WTC11 (cell line): ENCODE measurements around the gene NRG2. TPM values are rescaled to one million over a fixed set of nuclear protein-coding genes. Genes with fewer than 3 reads are reported as not detected.

Source experiments
- ATAC-seq: fragments of 200-7000 bp; cut with Tn5 transposase; 2 replicates; pipeline ENCODE4 v1.10.0; 2021; ENCODE audit warnings: mild to moderate bottlenecking, moderate library complexity
- CTCF ChIA-PET: fragments of 300-600 bp; sonication (Branson Sonifier 250); formaldehyde crosslinking; loops from one replicate; lab custom pipeline; 2021; ENCODE audit warnings: antibody characterized with exemption; lab: Charles Lee
- POLR2A ChIA-PET: fragments of 350-600 bp; sonication (Branson Sonifier 250); formaldehyde crosslinking; loops from one replicate; lab custom pipeline; 2021; ENCODE audit warnings: antibody characterized with exemption; lab: Charles Lee
- DNase-seq: peaks from one replicate; pipeline ENCODE4 v3.0.0; 2021; ENCODE audit warnings: low spot score
- H3K27ac Mint-ChIP-seq: 2 replicates; pipeline ENCODE4 v1.8.0; 2021; ENCODE audit warnings: mixed read lengths
- H3K27me3 Mint-ChIP-seq: 2 replicates; pipeline ENCODE4 v1.8.0; 2021; ENCODE audit warnings: low read depth, mild to moderate bottlenecking, moderate library complexity, mixed read lengths
- H3K36me3 Mint-ChIP-seq: 2 replicates; pipeline ENCODE4 v1.8.0; 2021; ENCODE audit warnings: mixed read lengths
- H3K4me1 Mint-ChIP-seq: 2 replicates; pipeline ENCODE4 v1.8.0; 2022; ENCODE audit warnings: mixed read lengths
- H3K4me3 Mint-ChIP-seq: 2 replicates; pipeline ENCODE4 v1.8.0; 2021; ENCODE audit warnings: mild to moderate bottlenecking, moderate library complexity, mixed read lengths
- H3K9me3 Mint-ChIP-seq: 2 replicates; pipeline ENCODE4 v1.8.0; 2021; ENCODE audit warnings: mixed read lengths
- CDX4 ChIP-seq: fragments of 250-450 bp; sonication (Bioruptor Pico); IDR thresholded peaks from 2 replicates; pipeline ENCODE4 v1.9.0; 2021; ENCODE audit warnings: moderate library complexity, mild to moderate bottlenecking, inconsistent platforms, borderline replicate concordance
- E2F4 ChIP-seq: sonication (generic); formaldehyde crosslinking; IDR thresholded peaks from 2 replicates; pipeline ENCODE4 v1.8.1; 2022; ENCODE audit warnings: low read depth, mild to moderate bottlenecking, moderate library complexity, missing genetic modification reagents, borderline replicate concordance
- ESRRA ChIP-seq: sonication (generic); formaldehyde crosslinking; IDR thresholded peaks from 2 replicates; pipeline ENCODE4 v1.8.1; 2022; ENCODE audit warnings: mild to moderate bottlenecking, missing genetic modification reagents, borderline replicate concordance
- ETV6 ChIP-seq: sonication (generic); formaldehyde crosslinking; IDR thresholded peaks from 2 replicates; pipeline ENCODE4 v1.8.1; 2022; ENCODE audit warnings: mild to moderate bottlenecking, missing genetic modification reagents
- FOXJ3 ChIP-seq: sonication (generic); formaldehyde crosslinking; IDR thresholded peaks from 2 replicates; pipeline ENCODE4 v1.9.0; 2021; ENCODE audit warnings: missing genetic modification reagents, mild to moderate bottlenecking, borderline replicate concordance
- FOXK1 ChIP-seq: sonication (generic); formaldehyde crosslinking; IDR thresholded peaks from 2 replicates; pipeline ENCODE4 v1.8.0; 2022; ENCODE audit warnings: mild to moderate bottlenecking, moderate library complexity, missing genetic modification reagents
- IRF1 ChIP-seq: sonication (generic); formaldehyde crosslinking; IDR thresholded peaks from 2 replicates; pipeline ENCODE4 v1.8.0; 2023; ENCODE audit warnings: missing genetic modification reagents
- JUN ChIP-seq: sonication (generic); formaldehyde crosslinking; IDR thresholded peaks from 2 replicates; pipeline ENCODE4 v1.8.0; 2023; ENCODE audit warnings: mild to moderate bottlenecking, missing genetic modification reagents
- MAX ChIP-seq: sonication (generic); formaldehyde crosslinking; IDR thresholded peaks from 2 replicates; pipeline ENCODE4 v1.8.0; 2022; ENCODE audit warnings: mild to moderate bottlenecking, missing genetic modification reagents
- MXD4 ChIP-seq: fragments of 250-450 bp; sonication (Bioruptor Pico); IDR thresholded peaks from 2 replicates; pipeline ENCODE4 v1.8.0; 2021; ENCODE audit warnings: mild to moderate bottlenecking, moderate library complexity, borderline replicate concordance
- NFATC4 ChIP-seq: fragments of 250-450 bp; sonication (Bioruptor Pico); IDR thresholded peaks from 2 replicates; pipeline ENCODE4 v1.9.0; 2021; ENCODE audit warnings: mild to moderate bottlenecking
- NFE2L1 ChIP-seq: sonication (generic); formaldehyde crosslinking; IDR thresholded peaks from 2 replicates; pipeline ENCODE4 v1.8.1; 2023; ENCODE audit warnings: missing genetic modification reagents
- NR1H2 ChIP-seq: sonication (generic); formaldehyde crosslinking; IDR thresholded peaks from 2 replicates; pipeline ENCODE4 v1.9.0; 2021; ENCODE audit warnings: mild to moderate bottlenecking, moderate library complexity, missing genetic modification reagents
- NR2C2 ChIP-seq: sonication (generic); formaldehyde crosslinking; IDR thresholded peaks from 2 replicates; pipeline ENCODE4 v1.8.0; 2022; ENCODE audit warnings: mild to moderate bottlenecking, missing genetic modification reagents
- OVOL2 ChIP-seq: fragments of 250-450 bp; sonication (Bioruptor Pico); IDR thresholded peaks from 2 replicates; pipeline ENCODE4 v1.9.0; 2021; ENCODE audit warnings: mild to moderate bottlenecking, borderline replicate concordance
- PRRX2 ChIP-seq: fragments of 250-450 bp; sonication (Bioruptor Pico); IDR thresholded peaks from 2 replicates; pipeline ENCODE4 v1.8.0; 2021; ENCODE audit warnings: mild to moderate bottlenecking
- SOX15 ChIP-seq: fragments of 250-450 bp; sonication (Bioruptor Pico); IDR thresholded peaks from 2 replicates; pipeline ENCODE4 v1.9.0; 2021; ENCODE audit warnings: mild to moderate bottlenecking
- TEAD4 ChIP-seq: sonication (generic); formaldehyde crosslinking; IDR thresholded peaks from 2 replicates; pipeline ENCODE4 v1.8.0; 2022; ENCODE audit warnings: mild to moderate bottlenecking, missing genetic modification reagents
- TP53 ChIP-seq: sonication (generic); formaldehyde crosslinking; IDR thresholded peaks from 2 replicates; pipeline ENCODE4 v1.8.1; 2023; ENCODE audit warnings: mild to moderate bottlenecking, missing genetic modification reagents
- ZNF232 ChIP-seq: sonication (generic); formaldehyde crosslinking; IDR thresholded peaks from 2 replicates; pipeline ENCODE4 v1.8.0; 2022; ENCODE audit warnings: mild to moderate bottlenecking, missing genetic modification reagents
- ZNF671 ChIP-seq: fragments of 250-450 bp; sonication (Bioruptor Pico); IDR thresholded peaks from 2 replicates; pipeline ENCODE4 v1.8.0; 2021; ENCODE audit warnings: mild to moderate bottlenecking
- total RNA-seq: library from RNA; stranded (reverse); gene quantifications from 3 replicates; pipeline ENCODE4 v1.2.3, GENCODE V29; 2021
- TF ChIP-seq, protein P1 (sequence below): sonication (generic); formaldehyde crosslinking; IDR thresholded peaks from 2 replicates; pipeline ENCODE4 v1.8.0; 2022; ENCODE audit warnings: mild to moderate bottlenecking, missing genetic modification reagents
- TF ChIP-seq, protein P2 (sequence below): sonication (generic); formaldehyde crosslinking; IDR thresholded peaks from 2 replicates; pipeline ENCODE4 v1.8.0; 2023; ENCODE audit warnings: missing genetic modification reagents, mild to moderate bottlenecking, borderline replicate concordance
- TF ChIP-seq, protein P3 (sequence below): sonication (generic); formaldehyde crosslinking; IDR thresholded peaks from 2 replicates; pipeline ENCODE4 v1.8.1; 2022; ENCODE audit warnings: missing genetic modification reagents, borderline replicate concordance
- TF ChIP-seq, protein P4 (sequence below): sonication (generic); formaldehyde crosslinking; IDR thresholded peaks from 2 replicates; pipeline ENCODE4 v1.8.1; 2022; ENCODE audit warnings: mild to moderate bottlenecking, missing genetic modification reagents, moderate library complexity, borderline replicate concordance

Gene NRG2
- total RNA-seq, 1 experiment from 2014 or later = 0.44 TPM

- TF ChIP-seq IRF1 = no peak
- TF ChIP-seq, protein P1, sequence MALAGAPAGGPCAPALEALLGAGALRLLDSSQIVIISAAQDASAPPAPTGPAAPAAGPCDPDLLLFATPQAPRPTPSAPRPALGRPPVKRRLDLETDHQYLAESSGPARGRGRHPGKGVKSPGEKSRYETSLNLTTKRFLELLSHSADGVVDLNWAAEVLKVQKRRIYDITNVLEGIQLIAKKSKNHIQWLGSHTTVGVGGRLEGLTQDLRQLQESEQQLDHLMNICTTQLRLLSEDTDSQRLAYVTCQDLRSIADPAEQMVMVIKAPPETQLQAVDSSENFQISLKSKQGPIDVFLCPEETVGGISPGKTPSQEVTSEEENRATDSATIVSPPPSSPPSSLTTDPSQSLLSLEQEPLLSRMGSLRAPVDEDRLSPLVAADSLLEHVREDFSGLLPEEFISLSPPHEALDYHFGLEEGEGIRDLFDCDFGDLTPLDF (CRISPR knock-in tag) = no peak
- TF ChIP-seq MXD4 (CRISPR knock-in tag) = no peak
- TF ChIP-seq MAX = no peak
- no peak for TF ChIP-seq NFE2L1 (CRISPR knock-in tag)
- no peak for TF ChIP-seq TP53 (CRISPR knock-in tag)
- no peak for TF ChIP-seq JUN (CRISPR knock-in tag)
- no peak for TF ChIP-seq CDX4 (CRISPR knock-in tag)
- no peak for TF ChIP-seq ESRRA (CRISPR knock-in tag)
- ATAC-seq (no peak), DNase-seq (no peak)
- no peaks in the 10 kb centered on the region for H3K36me3 Mint-ChIP-seq
- no peaks in the 10 kb centered on the region for H3K9me3 Mint-ChIP-seq
- H3K4me1 Mint-ChIP-seq = no peaks in the 10 kb centered on the region
- H3K4me3 Mint-ChIP-seq = no peak overlapping the region
- H3K27ac Mint-ChIP-seq = no peak overlapping the region
- ChIA-PET POLR2A (no interaction called here), CTCF (no interaction called here)
- H3K27me3 Mint-ChIP-seq = peaks cover 9% of the 10 kb centered on the region
Observed at GRCh38 chr5:140012443-140012842, 30.7 kb downstream of the NRG2 start.

- no peaks in the 10 kb centered on the region for H3K4me1 Mint-ChIP-seq
- ATAC-seq (no peak), DNase-seq (no peak)
- H3K9me3 Mint-ChIP-seq = no peaks in the 10 kb centered on the region
- no peak overlapping the region for H3K27ac Mint-ChIP-seq
- no peak overlapping the region for H3K4me3 Mint-ChIP-seq
- H3K36me3 Mint-ChIP-seq = no peaks in the 10 kb centered on the region
- ChIA-PET CTCF (interaction anchor here (0.6 kb wide), 1 partner anchor 27 kb away, joined by 4 read pairs; no protein-coding TSS in a partner anchor), POLR2A (no interaction called here)
- peaks cover 19% of the 10 kb centered on the region for H3K27me3 Mint-ChIP-seq
- TF ChIP-seq ZNF232 (CRISPR knock-in tag) (no peak), PRRX2 (CRISPR knock-in tag) (no peak), SOX15 (CRISPR knock-in tag) (no peak), NR1H2 (CRISPR knock-in tag) (no peak), JUN (CRISPR knock-in tag) (no peak), ETV6 (CRISPR knock-in tag) (no peak), E2F4 (CRISPR knock-in tag) (no peak), NR2C2 (CRISPR knock-in tag) (no peak), FOXK1 (CRISPR knock-in tag) (no peak), FOXJ3 (no peak), ZNF671 (CRISPR knock-in tag) (no peak), OVOL2 (no peak), TEAD4 (CRISPR knock-in tag) (no peak), NFATC4 (CRISPR knock-in tag) (no peak)
- TF ChIP-seq, protein P2, sequence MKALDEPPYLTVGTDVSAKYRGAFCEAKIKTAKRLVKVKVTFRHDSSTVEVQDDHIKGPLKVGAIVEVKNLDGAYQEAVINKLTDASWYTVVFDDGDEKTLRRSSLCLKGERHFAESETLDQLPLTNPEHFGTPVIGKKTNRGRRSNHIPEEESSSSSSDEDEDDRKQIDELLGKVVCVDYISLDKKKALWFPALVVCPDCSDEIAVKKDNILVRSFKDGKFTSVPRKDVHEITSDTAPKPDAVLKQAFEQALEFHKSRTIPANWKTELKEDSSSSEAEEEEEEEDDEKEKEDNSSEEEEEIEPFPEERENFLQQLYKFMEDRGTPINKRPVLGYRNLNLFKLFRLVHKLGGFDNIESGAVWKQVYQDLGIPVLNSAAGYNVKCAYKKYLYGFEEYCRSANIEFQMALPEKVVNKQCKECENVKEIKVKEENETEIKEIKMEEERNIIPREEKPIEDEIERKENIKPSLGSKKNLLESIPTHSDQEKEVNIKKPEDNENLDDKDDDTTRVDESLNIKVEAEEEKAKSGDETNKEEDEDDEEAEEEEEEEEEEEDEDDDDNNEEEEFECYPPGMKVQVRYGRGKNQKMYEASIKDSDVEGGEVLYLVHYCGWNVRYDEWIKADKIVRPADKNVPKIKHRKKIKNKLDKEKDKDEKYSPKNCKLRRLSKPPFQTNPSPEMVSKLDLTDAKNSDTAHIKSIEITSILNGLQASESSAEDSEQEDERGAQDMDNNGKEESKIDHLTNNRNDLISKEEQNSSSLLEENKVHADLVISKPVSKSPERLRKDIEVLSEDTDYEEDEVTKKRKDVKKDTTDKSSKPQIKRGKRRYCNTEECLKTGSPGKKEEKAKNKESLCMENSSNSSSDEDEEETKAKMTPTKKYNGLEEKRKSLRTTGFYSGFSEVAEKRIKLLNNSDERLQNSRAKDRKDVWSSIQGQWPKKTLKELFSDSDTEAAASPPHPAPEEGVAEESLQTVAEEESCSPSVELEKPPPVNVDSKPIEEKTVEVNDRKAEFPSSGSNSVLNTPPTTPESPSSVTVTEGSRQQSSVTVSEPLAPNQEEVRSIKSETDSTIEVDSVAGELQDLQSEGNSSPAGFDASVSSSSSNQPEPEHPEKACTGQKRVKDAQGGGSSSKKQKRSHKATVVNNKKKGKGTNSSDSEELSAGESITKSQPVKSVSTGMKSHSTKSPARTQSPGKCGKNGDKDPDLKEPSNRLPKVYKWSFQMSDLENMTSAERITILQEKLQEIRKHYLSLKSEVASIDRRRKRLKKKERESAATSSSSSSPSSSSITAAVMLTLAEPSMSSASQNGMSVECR (CRISPR knock-in tag) = no peak
- TF ChIP-seq, protein P3, sequence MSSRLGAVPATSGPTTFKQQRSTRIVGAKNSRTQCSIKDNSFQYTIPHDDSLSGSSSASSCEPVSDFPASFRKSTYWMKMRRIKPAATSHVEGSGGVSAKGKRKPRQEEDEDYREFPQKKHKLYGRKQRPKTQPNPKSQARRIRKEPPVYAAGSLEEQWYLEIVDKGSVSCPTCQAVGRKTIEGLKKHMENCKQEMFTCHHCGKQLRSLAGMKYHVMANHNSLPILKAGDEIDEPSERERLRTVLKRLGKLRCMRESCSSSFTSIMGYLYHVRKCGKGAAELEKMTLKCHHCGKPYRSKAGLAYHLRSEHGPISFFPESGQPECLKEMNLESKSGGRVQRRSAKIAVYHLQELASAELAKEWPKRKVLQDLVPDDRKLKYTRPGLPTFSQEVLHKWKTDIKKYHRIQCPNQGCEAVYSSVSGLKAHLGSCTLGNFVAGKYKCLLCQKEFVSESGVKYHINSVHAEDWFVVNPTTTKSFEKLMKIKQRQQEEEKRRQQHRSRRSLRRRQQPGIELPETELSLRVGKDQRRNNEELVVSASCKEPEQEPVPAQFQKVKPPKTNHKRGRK = no peak
- TF ChIP-seq, protein P4, sequence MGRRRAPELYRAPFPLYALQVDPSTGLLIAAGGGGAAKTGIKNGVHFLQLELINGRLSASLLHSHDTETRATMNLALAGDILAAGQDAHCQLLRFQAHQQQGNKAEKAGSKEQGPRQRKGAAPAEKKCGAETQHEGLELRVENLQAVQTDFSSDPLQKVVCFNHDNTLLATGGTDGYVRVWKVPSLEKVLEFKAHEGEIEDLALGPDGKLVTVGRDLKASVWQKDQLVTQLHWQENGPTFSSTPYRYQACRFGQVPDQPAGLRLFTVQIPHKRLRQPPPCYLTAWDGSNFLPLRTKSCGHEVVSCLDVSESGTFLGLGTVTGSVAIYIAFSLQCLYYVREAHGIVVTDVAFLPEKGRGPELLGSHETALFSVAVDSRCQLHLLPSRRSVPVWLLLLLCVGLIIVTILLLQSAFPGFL (CRISPR knock-in tag) = no peak
Observed at GRCh38 chr5:140011297-140011802, 31.7 kb downstream of the NRG2 start.
